Trophoblast cell (in vitro differentiated cells and primary cell): ENCODE data around the gene RGS8.

ENCODE experiments used
- DNase-seq, 2 donors: peaks; one replicate each; pipeline ENCODE4 v3.0.0-alpha.2; 2016
- H2AFZ ChIP-seq: 2 replicates; pipeline ENCODE4 v1.6.1; 2013; ENCODE audit warnings: low read length, moderate library complexity, mild to moderate bottlenecking; ENCODE audit not compliant: insufficient read depth, poor library complexity
- H2AK5ac ChIP-seq: 2 replicates; pipeline ENCODE4 v1.6.1; 2013; ENCODE audit warnings: mild to moderate bottlenecking, low read length
- H2BK120ac ChIP-seq: 2 replicates; pipeline ENCODE4 v1.6.1; 2013; ENCODE audit warnings: low read length, mild to moderate bottlenecking, moderate library complexity; ENCODE audit not compliant: insufficient read depth, poor library complexity
- H2BK12ac ChIP-seq: 2 replicates; pipeline ENCODE4 v1.6.1; 2013; ENCODE audit warnings: mild to moderate bottlenecking, low read length, moderate library complexity
- H2BK5ac ChIP-seq: 2 replicates; pipeline ENCODE4 v1.6.1; 2013; ENCODE audit warnings: low read length, low read depth, moderate library complexity, mild to moderate bottlenecking; ENCODE audit not compliant: poor library complexity
- H3K14ac ChIP-seq: 2 replicates; pipeline ENCODE4 v1.6.1; 2013; ENCODE audit warnings: mild to moderate bottlenecking, low read length
- H3K18ac ChIP-seq: 2 replicates; pipeline ENCODE4 v1.6.1; 2013; ENCODE audit warnings: mild to moderate bottlenecking, low read length
- H3K23ac ChIP-seq: 2 replicates; pipeline ENCODE4 v1.6.1; 2013; ENCODE audit warnings: low read length
- H3K27ac ChIP-seq: 2 replicates; pipeline ENCODE4 v1.5.1; 2013; ENCODE audit warnings: low read depth, mild to moderate bottlenecking, inconsistent platforms, low read length, moderate library complexity
- H3K27me3 ChIP-seq: 2 replicates; pipeline ENCODE4 v1.6.1; 2013; ENCODE audit warnings: inconsistent platforms, mild to moderate bottlenecking, low read length, moderate library complexity; ENCODE audit not compliant: insufficient read depth
- H3K36me3 ChIP-seq, 2 experiments: 1 replicate in 1 of 2; 2 replicates in 1 of 2; pipeline ENCODE4 v1.6.1; 2013; ENCODE audit warnings: low read length in 2 of 2, mild to moderate bottlenecking in 2 of 2, moderate library complexity in 1 of 2; ENCODE audit not compliant: insufficient read depth in 2 of 2, control insufficient read depth in 1 of 2
- H3K4ac ChIP-seq: 2 replicates; pipeline ENCODE4 v1.6.1; 2013; ENCODE audit warnings: low read depth, mild to moderate bottlenecking, low read length, moderate library complexity
- H3K4me1 ChIP-seq, 2 experiments: 1 replicate in 1 of 2; 2 replicates in 1 of 2; pipeline ENCODE4 v1.6.1; 2013; ENCODE audit warnings: low read length in 2 of 2, mild to moderate bottlenecking in 2 of 2, moderate library complexity in 1 of 2; ENCODE audit not compliant: insufficient read depth in 2 of 2, control insufficient read depth in 1 of 2
- H3K4me2 ChIP-seq: 2 replicates; pipeline ENCODE4 v1.6.1; 2013; ENCODE audit warnings: inconsistent platforms, mild to moderate bottlenecking, low read length, moderate library complexity
- H3K4me3 ChIP-seq: 2 replicates; pipeline ENCODE4 v1.5.1; 2013; ENCODE audit warnings: mild to moderate bottlenecking, low read depth, low read length, inconsistent platforms
- H3K79me1 ChIP-seq: one replicate; pipeline ENCODE4 v1.6.1; 2013; ENCODE audit warnings: low read length
- H3K79me2 ChIP-seq: 2 replicates; pipeline ENCODE4 v1.6.1; 2013; ENCODE audit warnings: low read length, mild to moderate bottlenecking; ENCODE audit not compliant: control insufficient read depth, insufficient read depth, poor library complexity
- H3K9ac ChIP-seq: 2 replicates; pipeline ENCODE4 v1.6.1; 2013; ENCODE audit warnings: mild to moderate bottlenecking, low read length
- H3K9me3 ChIP-seq: 2 replicates; pipeline ENCODE4 v1.6.1; 2013; ENCODE audit warnings: low read depth, mild to moderate bottlenecking, control low read depth, inconsistent platforms, low read length; ENCODE audit not compliant: insufficient read depth
- H4K12ac ChIP-seq: 2 replicates; pipeline ENCODE4 v1.6.1; 2013; ENCODE audit warnings: low read depth, mild to moderate bottlenecking, low read length, moderate library complexity
- H4K8ac ChIP-seq: 2 replicates; pipeline ENCODE4 v1.6.1; 2013; ENCODE audit warnings: low read depth, mild to moderate bottlenecking, low read length, moderate library complexity
- H4K91ac ChIP-seq: one replicate; pipeline ENCODE4 v1.6.1; 2013; ENCODE audit warnings: low read depth, mild to moderate bottlenecking, low read length, moderate library complexity
- WGBS: extraction: QIAGEN DNeasy Blood & Tissue Kit; methylation state at CpG from one replicate; pipeline ENCODE4 v1.1.7; 2013; ENCODE audit warnings: missing lambda C conversion rate; ENCODE audit not compliant: insufficient read length, insufficient coverage; ENCODE audit errors: extremely low coverage; 5-methylcytosine and 5-hydroxymethylcytosine counted together

RGS8 gene

DNA sequence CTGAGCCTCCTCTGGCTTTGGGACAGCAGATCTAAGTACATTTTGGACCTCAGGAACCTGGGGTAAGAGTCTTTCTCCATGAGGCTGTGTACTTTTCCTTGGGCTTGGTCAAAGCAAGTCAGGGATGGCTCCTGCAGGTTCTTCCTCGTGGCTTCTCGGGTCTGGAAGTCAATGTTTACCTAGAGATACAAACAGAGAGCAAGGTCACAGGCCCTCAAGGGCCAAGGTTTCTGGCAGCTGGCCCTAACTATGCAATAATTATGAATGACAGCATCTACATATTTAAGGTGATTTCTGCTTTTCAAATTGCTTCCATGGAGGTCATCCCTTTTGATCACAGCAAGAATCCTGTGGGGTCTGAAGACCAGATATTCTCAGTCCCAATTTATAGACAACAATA, 37.6 kb downstream of the RGS8 start:
- no peak overlapping the region for H4K91ac ChIP-seq
- H3K36me3 ChIP-seq, result no peaks in the 10 kb centered on the region
- H3K4me2 ChIP-seq, result no peak overlapping the region
- no peak overlapping the region for H2BK5ac ChIP-seq
- no peak overlapping the region for H2AK5ac ChIP-seq
- H3K27ac ChIP-seq, result no peak overlapping the region
- H3K23ac ChIP-seq, result no peak overlapping the region
- H2AFZ ChIP-seq, result no peak overlapping the region
- H3K27me3 ChIP-seq, result no peaks in the 10 kb centered on the region
- no peak overlapping the region for H4K12ac ChIP-seq
- no peak overlapping the region for H3K14ac ChIP-seq
- no CpG with 5 or more reads among the region's 2 CpGs for WGBS
- DNase-seq, result no peak
- H3K4me3 ChIP-seq, result no peak overlapping the region
- H4K8ac ChIP-seq, result no peak overlapping the region
- H3K4ac ChIP-seq, result no peak overlapping the region
- H3K9me3 ChIP-seq, result no peaks in the 10 kb centered on the region
- no peak overlapping the region for H2BK120ac ChIP-seq
- peaks cover 16% of the 10 kb centered on the region for H3K79me1 ChIP-seq
- H3K4me1 ChIP-seq, result peaks cover 0 to 5% of the 10 kb centered on the region in 2 experiments
- no peak overlapping the region for H3K9ac ChIP-seq
- no peaks in the 10 kb centered on the region for H3K79me2 ChIP-seq
- no peak overlapping the region for H3K18ac ChIP-seq
- H2BK12ac ChIP-seq, result no peak overlapping the region

DNA sequence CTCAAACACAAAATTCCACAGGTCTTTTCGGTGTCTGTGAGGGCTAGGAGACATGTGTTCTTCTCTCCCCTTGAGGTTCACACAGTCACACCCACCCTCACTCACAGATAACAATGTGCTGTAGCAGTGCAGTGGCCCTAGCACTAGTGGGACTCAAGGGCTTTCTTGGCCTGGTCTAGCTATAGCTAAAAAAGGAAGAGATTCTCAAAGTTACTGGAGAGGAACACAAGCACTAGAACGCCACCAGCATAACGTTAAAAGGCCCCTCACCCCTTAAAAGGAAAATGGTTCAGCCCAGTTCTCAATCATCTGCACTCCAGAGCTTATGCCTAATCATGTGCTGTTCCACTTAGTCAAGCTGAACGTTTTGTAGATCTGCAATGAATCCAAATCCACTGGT, 39.5 kb downstream of the RGS8 start:
- Histone ChIP-seq H3K4ac (no peak overlapping the region), H3K23ac (no peak overlapping the region), H2BK12ac (peak overlapping the region; percentile 3), H2BK120ac (no peak overlapping the region), H2AFZ (no peak overlapping the region), H4K8ac (no peak overlapping the region), H4K91ac (peak overlapping the region; percentile 1), H3K4me1 (peaks cover 0 to 5% of the 10 kb centered on the region in 2 experiments), H3K27ac (no peak overlapping the region), H3K4me3 (no peak overlapping the region), H2BK5ac (no peak overlapping the region), H3K4me2 (no peak overlapping the region), H3K79me2 (no peaks in the 10 kb centered on the region), H3K79me1 (peaks cover 16% of the 10 kb centered on the region), H3K9ac (no peak overlapping the region), H3K9me3 (no peaks in the 10 kb centered on the region), H2AK5ac (peak overlapping the region; percentile 12), H3K18ac (no peak overlapping the region), H3K27me3 (no peaks in the 10 kb centered on the region), H4K12ac (no peak overlapping the region), H3K14ac (no peak overlapping the region), H3K36me3 (no peaks in the 10 kb centered on the region)
- DNase-seq, result no peak
- no CpG with 5 or more reads among the region's 4 CpGs for WGBS

GRCh38 chr1:182643699-182644098, 40.7 kb downstream of the RGS8 start:
- H3K14ac ChIP-seq, result peak overlapping the region; percentile 31
- peak overlapping the region; percentile 59 for H2BK120ac ChIP-seq
- no peak overlapping the region for H2AK5ac ChIP-seq
- H3K9me3 ChIP-seq, result no peaks in the 10 kb centered on the region
- no peak overlapping the region for H2AFZ ChIP-seq
- H3K79me1 ChIP-seq, result peaks cover 16% of the 10 kb centered on the region
- peak overlapping the region; percentile 78 for H4K91ac ChIP-seq
- H2BK5ac ChIP-seq, result peak overlapping the region; percentile 70
- H3K18ac ChIP-seq, result peak overlapping the region; percentile 20
- no peak overlapping the region for H3K27ac ChIP-seq
- no peak overlapping the region for H3K4me3 ChIP-seq
- peak in 1 of 2 donors; percentile 10 for DNase-seq
- WGBS, result no CpG with 5 or more reads among the region's 3 CpGs
- no peaks in the 10 kb centered on the region for H3K79me2 ChIP-seq
- H3K4me1 ChIP-seq, result peaks cover 0 to 5% of the 10 kb centered on the region in 2 experiments
- H3K27me3 ChIP-seq, result no peaks in the 10 kb centered on the region
- H3K23ac ChIP-seq, result no peak overlapping the region
- H3K9ac ChIP-seq, result no peak overlapping the region
- H3K4ac ChIP-seq, result no peak overlapping the region
- no peak overlapping the region for H3K4me2 ChIP-seq
- H4K12ac ChIP-seq, result no peak overlapping the region
- H4K8ac ChIP-seq, result peak overlapping the region; percentile 38
- H2BK12ac ChIP-seq, result peak overlapping the region; percentile 10
- H3K36me3 ChIP-seq, result no peaks in the 10 kb centered on the region

- Histone ChIP-seq H3K4me2 (no peak overlapping the region), H3K14ac (peak overlapping the region; percentile 10), H2BK5ac (no peak overlapping the region), H4K91ac (peak overlapping the region; percentile 72), H3K27me3 (no peaks in the 10 kb centered on the region), H3K79me1 (peaks cover 16% of the 10 kb centered on the region), H4K8ac (no peak overlapping the region), H2AK5ac (peak overlapping the region; percentile 74), H3K23ac (no peak overlapping the region), H3K27ac (no peak overlapping the region), H2AFZ (no peak overlapping the region), H3K9ac (no peak overlapping the region), H2BK12ac (peak overlapping the region; percentile 72), H2BK120ac (no peak overlapping the region), H3K36me3 (no peaks in the 10 kb centered on the region), H4K12ac (no peak overlapping the region), H3K18ac (no peak overlapping the region), H3K4me3 (no peak overlapping the region), H3K4me1 (peaks cover 0 to 5% of the 10 kb centered on the region in 2 experiments), H3K79me2 (no peaks in the 10 kb centered on the region), H3K9me3 (no peaks in the 10 kb centered on the region), H3K4ac (no peak overlapping the region)
- no peak for DNase-seq
- no CpG with 5 or more reads among the region's 8 CpGs for WGBS
These were observed 41.9 kb downstream of the RGS8 start for GRCh38 chr1:182642461-182642860.
